HG03280 (cell line): ENCODE measurements around the gene ACVR1B.
A peak's percentile ranks its signal among the peaks of the same experiment; 100 is the strongest.
"Not testable (repeated sequence)": the region's sequence is repeated elsewhere in the genome, so short reads cannot be mapped to it uniquely, and the experiment has no call there.

Experiments
- ATAC-seq: cut with Tn5 transposase; IDR thresholded peaks from one replicate; pipeline ENCODE4 v1.9.1; 2021; ENCODE audit warnings: mild to moderate bottlenecking, moderate library complexity; ENCODE audit not compliant: unreplicated experiment

Gene ACVR1B

DNA sequence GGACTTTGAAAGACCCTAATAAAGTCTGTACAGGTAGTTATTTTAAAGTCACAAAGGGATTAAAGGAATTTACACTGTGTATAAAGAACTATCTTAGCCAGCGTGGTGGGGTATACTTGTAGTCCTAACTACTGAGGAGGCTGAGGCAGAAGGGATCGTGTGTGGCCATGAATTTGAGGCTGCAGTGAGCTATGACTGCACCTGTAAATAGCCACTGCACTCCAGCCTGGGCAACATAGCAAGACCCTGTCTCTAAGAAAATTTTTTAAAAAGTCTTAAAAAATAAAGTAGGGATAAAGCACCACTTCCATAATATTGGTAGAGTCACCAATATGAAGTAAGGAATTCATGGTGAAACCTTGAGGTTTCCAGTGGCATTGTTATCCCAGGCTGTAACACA, 18.1 kb downstream of the ACVR1B start:
- ATAC-seq: no peak

DNA sequence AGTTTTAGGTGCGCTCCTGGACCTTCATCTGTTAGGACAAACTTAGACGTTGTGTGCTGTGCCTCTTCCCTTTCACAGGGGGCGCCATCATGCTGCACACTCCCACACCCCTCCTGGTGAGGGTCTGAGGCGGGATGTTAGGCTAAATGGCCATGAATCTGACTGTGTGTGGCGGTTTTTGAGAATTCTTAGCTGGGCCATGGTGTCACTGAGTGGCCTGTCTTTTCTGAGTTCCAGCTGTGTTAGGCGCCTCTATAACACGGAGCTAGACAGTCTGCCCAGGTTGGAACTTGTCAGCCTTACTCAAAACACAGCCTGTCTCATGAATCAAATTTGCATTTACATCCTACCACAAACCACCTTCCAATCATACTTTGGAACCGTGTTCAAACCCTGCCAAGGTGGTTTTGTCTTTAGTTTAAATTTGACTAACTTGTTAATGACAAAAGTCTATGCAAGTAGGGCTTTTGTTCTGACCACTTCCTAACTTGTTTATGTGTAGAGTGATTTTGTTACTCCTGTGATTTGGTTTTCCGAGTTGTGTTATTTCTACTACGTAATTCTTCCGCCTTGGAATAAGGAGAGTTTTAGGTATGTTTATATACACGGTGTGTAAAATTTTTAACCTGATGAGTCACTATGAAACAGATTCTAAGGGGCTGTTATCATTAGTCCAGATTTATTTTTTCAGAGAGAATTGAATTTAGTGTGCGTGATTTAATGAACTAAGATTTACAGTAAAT, 19.6 kb downstream of the ACVR1B start:
- peak; percentile 83 for ATAC-seq

DNA sequence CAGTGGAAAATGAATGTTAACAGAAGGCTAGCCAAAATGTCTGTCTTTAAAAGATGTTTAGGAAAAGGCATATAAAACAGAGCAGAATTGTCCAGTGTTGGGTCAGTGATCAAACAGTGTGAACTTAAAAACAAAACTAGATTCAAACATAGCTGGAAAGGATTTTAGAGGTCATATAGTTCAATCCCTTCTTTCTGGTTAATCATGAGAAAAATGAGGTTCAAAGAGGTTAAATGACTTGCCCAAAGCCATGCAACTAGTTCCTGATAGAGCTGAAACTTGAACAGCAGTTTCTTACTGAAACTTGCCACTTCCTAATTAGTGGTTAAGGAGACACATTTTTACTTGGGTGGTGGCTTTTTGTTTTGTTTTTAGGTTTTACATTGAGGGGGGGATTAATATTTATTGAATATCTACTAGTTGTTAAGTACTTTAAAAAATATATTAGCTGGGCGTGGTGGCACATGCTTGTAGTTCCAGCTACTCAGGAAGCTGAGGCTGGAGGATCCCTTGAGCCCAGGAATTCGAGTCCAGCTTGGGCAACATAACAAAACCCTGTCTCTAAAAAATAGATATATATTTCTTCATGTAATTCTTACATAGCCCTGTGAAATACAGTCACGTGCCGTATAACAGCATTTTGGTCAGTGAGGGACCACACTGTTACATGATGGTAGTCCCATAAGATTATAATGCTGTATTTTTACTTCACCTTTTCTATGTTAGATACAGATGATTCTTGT, 20.4 kb downstream of the ACVR1B start:
- ATAC-seq: no peak

DNA sequence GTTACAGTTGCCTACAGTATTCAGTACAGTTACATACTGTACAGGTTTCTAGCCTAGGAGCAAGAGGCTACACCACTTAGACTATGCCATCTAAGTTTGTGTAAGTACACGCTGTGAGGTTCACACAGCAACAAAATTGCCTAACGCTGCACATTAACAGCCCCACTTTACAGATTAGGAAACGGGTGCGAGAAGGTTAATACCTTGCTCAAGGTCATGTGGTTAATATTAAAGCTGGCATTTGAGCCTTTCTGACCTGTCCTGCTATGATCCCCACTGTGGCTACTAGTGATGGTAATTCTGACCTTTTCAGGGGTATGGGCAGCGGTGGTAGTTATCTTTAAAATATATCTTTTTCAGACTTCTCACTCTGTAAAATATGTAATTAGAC, 20.9 kb downstream of the ACVR1B start:
- no peak for ATAC-seq

DNA sequence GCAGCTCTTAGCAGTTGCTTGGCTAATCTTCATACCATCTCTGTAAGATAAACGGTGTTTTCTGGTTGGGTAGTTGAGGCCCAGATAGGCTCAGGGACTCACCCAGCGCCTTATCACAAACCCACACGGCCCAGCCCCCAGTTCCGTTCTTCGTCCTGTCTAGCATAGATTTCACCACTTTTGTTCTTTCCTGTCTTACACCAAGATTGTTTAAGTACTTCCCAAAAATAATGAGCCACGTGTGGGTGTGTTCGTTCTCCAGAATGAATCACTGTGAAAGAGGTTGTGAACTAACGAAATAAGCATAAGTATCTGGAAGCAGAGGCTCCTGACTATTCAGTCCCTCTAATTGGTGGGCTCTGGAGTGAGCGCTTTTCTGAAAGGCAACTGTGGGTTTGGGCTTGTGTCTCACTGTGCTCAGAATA, 21.4 kb downstream of the ACVR1B start:
- ATAC-seq: no peak

DNA sequence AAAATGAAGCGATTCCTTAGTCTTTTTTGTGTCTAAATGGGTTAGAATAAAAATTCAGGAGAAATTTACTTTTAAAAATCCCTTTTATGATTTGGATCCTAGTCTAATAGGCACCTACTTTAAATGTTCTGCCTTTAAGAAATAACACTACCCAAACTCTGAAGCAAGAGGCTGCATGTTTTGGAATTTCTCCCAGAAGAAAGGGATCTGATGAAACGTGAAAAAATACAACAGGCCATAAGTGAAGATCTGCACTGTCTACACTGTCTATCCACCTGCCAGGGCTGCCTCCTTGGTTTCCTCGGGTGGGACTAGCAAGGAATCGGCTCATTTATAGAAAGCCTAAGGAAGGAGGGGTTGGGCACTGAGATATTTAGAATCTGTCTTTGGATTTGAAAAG, 22.1 kb downstream of the ACVR1B start:
- ATAC-seq: no peak

DNA sequence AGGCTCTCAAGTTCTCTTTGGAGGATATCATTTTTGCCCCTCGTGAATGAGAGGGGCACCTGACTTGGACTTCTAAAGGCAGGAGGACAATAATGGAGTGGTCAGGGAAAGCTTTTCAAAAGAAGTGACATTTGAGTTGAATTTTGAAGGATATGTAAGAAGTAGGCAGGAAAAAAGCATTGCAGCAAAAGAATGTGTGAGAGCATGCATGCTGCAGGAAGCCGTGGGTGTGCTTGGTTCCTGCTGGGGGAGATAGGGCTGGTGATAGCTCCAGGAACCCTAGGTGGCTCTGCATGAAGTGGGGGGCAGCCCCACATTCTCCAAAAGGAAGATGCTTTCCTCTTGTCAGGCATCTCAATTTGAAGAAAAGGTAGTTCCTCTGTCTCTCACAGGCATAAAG, 23.1 kb downstream of the ACVR1B start:
- no peak for ATAC-seq

DNA sequence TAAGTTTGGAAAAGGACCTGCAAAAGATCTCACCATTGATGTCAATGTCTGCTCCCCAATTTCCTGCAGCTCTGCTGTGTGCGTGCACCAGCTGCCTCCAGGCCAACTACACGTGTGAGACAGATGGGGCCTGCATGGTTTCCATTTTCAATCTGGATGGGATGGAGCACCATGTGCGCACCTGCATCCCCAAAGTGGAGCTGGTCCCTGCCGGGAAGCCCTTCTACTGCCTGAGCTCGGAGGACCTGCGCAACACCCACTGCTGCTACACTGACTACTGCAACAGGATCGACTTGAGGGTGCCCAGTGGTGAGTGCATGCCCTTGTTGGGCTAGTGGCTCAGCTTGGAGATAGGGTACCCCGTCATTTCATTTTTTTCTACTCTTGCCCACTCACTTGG, 23.7 kb downstream of the ACVR1B start:
- ATAC-seq: no peak

DNA sequence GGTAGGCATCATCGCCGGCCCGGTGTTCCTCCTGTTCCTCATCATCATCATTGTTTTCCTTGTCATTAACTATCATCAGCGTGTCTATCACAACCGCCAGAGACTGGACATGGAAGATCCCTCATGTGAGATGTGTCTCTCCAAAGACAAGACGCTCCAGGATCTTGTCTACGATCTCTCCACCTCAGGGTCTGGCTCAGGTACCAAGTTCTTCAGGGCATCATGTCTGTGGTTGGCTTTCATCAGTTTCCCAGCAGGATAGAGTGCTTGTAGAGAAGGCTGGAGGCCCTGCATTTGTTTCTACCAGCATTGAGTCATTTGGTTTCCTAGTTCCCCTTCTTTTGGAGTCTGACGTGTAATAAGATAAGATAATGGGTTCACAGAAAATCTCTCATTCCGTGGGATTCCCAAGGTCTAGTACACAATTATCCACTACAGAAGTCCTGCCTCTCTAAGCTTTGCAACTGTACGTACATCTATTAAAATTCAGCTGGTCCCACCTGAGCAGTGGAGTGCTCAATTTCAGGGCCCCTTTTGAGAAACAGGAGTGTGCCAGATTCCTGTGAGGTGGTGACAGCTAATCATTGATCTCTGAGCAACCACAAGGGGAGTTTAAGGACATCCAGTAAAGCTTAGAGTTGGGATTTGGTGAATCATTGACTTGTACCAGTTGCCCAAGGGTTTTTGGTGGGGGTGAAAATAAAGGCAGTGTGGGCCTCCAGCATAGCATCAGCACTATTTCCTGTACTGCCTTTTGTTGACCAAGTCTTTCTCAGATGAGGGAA, 25.1 kb downstream of the ACVR1B start:
- ATAC-seq: no peak

DNA sequence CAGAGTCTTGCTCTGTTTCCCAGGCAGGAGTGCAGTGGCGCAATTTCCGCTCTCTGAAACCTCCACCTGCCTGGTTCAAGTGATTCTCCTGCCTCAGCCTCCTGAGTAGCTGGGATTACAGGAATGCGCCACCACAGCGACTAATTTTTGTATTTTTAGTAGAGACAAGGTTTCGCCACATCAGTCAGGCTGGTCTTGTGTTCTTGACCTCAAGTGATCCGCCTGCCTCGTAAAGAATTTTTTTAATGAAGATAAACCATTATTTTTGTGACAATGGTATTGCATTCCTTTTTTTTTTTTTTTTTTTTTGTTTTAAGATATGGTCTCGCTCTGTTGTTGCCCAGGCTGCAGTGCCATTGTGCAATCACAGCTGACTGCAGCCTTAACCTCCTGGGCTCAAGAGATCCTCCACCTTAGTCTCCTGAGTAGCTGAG, 25.8 kb downstream of the ACVR1B start:
- ATAC-seq: no peak

DNA sequence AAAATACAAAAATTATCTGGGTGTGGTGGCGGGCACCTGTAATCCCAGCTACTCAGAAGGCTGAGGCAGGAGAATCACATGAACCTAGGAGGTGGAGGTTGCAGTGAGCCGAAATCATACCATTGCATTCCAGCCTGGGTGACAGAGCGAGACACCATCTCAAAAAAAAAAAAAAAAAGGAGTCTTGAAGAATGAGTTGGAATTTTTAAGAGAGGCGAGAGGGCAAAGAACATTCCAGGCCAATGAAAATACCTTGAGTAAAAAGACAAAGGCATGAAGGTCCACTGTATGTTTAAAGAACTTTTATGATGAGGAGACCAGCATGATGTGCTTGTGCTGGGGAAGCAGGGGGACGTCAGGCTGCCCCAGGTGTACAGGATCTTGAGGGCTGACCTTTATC, 27.8 kb downstream of the ACVR1B start:
- not testable (repeated sequence) for ATAC-seq

DNA sequence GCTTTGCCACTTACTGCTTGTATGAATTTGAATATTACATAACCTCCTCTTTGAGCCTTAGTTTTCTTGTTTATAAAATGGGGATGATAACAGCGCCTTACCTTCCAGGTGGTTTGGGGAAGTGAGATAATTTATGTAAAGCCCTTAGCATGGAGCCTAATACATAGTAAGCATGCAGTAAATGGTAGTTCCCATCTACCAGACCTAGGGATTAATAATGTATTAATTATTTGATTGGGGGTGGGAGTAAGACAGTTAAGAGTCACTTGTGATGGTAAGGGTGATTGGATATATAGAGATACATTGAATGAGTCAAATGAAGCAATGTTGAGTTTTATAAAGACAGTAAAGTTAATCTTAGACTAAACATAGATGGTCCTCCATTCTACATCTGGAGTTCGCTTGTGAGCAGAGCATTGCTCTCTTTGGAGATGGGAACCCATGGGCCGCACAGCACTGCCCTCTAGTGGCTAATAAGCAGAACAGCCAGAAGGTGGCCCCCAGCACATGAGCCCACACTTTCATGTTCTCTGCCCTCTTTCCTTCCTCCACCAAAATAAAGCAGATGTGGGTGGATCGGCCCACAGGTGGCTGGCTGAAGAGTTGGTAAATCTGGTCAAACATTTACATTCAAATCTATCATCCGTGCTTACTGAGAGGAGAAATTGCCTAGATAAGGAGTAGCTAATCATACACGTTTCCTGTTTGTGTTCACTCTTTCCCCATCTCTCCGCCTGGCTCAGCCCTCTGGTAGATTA, 28.7 kb downstream of the ACVR1B start:
- ATAC-seq: peak; percentile 76

DNA sequence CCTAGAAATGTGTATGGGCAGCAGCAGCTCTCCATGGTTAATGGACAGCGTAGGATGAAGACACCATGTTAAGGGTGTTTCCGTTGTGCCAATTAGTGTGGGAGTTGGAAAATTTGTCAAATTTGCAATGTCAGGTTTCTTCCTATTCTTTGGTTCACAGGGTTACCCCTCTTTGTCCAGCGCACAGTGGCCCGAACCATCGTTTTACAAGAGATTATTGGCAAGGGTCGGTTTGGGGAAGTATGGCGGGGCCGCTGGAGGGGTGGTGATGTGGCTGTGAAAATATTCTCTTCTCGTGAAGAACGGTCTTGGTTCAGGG, 29.3 kb downstream of the ACVR1B start:
- no peak for ATAC-seq

DNA sequence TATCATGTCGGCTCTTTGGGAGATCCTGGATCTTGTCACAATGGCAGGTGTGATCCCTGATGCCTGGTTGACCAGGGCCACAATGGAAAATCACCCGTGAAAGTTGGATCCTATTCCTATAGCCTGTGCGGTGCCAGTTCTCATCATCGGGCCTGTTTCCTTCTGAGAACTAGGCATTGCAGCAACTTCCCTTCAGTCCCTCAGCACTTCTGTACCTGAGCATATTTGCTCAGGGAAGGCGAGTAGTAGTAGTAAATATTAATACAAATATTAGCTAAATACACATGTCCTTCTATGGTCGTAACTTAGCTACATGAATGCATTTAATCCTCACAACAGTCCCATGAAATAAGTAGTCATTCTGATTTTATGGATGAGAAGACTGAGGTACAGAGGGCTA, 33.2 kb downstream of the ACVR1B start:
- ATAC-seq: no peak

DNA sequence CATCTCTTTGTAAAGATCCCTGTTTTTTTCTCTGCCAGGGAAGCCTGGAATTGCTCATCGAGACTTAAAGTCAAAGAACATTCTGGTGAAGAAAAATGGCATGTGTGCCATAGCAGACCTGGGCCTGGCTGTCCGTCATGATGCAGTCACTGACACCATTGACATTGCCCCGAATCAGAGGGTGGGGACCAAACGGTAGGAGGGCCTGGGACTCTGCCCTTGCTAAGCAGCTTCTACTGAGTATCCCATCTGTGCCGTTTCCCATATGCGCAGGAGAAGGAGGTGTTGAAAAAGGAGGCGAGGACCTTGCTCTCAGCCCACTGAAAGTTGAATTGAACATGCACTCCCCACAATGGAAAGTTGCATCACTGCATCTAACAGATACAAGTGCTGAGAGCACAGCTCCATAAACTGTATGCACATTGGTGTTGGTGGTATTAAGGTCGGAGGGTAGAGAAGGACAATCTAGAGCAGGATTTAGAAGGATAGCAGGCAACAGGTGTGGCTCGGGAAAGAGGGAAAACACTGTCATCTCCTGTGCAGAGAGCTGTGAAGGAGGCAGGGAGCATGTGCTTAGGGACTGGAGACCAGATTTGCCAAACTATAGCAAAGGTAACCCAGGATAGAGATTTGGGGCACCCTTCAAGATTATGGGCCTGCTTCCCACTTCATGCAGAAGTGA, 33.8 kb downstream of the ACVR1B start:
- no peak for ATAC-seq

DNA sequence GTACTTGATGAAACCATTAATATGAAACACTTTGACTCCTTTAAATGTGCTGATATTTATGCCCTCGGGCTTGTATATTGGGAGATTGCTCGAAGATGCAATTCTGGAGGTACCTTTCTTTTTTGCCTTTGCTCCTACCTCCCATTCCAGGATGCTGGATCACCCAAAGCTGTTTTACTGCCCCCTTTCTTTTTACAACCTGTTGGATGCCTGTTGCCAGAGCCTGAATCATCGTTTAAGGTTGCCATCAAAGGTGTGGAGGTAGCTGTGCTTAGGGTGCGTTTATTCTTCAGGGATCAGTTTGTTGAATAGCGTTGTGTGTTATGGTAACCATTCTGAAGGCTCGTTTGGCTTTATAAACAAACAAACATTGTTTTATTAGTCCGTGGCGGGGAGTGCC, 35.3 kb downstream of the ACVR1B start:
- no peak for ATAC-seq

DNA sequence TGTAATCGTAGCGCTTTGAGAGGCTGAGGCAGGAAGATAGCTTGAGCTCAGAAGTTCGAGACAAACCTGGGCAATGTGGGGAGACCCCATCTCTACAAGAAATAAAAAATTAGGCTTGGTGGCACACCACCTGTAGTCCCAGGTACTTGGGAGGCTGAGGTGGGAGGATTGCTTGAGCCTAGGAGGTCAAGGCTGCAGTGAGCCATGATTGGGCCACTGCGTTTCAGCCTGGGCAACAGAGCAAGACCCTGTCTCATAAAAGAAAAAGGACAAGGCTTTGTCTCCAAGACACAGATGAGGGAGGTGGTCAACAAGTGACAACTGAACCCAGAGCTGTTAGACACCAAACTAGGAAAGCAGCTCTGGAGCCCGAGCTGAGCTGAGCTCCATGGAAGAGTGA, 40.7 kb downstream of the ACVR1B start:
- no peak for ATAC-seq

DNA sequence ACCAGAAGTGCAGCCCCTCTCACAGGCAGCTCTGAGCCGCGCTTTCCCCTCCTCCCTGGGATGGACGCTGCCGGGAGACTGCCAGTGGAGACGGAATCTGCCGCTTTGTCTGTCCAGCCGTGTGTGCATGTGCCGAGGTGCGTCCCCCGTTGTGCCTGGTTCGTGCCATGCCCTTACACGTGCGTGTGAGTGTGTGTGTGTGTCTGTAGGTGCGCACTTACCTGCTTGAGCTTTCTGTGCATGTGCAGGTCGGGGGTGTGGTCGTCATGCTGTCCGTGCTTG, 43.0 kb downstream of the ACVR1B start:
- no peak for ATAC-seq

DNA sequence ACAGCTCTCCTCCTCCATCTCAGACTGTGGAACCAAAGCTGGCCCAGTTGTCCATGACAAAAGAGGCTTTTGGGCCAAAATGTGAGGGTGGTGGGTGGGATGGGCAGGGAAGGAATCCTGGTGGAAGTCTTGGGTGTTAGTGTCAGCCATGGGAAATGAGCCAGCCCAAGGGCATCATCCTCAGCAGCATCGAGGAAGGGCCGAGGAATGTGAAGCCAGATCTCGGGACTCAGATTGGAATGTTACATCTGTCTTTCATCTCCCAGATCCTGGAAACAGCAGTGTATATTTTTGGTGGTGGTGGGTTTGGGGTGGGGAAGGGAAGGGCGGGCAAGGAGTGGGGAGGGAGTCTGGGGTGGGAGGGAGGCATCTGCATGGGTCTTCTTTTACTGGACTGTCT, 43.5 kb downstream of the ACVR1B start:
- no peak for ATAC-seq

DNA sequence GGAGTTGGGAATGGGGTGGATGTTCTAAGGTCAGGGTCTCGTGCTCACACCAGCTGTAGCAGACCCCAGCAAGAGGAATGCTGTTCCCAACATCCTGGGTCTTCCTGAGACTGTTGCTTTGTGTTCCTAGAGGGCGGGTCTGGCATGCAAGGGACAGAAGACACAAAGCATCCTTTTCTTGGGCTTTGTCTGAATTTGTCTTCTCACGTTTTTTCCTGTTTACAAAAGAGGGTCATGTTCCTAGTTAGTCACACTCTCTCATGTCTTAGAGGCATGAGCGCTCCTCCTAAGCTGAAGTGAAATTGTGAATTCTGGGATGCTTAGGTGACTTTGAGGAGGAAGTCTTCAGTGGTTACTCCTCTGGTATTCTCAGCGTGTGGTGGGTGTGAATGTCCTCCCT, 45.6 kb downstream of the ACVR1B start:
- no peak for ATAC-seq

DNA sequence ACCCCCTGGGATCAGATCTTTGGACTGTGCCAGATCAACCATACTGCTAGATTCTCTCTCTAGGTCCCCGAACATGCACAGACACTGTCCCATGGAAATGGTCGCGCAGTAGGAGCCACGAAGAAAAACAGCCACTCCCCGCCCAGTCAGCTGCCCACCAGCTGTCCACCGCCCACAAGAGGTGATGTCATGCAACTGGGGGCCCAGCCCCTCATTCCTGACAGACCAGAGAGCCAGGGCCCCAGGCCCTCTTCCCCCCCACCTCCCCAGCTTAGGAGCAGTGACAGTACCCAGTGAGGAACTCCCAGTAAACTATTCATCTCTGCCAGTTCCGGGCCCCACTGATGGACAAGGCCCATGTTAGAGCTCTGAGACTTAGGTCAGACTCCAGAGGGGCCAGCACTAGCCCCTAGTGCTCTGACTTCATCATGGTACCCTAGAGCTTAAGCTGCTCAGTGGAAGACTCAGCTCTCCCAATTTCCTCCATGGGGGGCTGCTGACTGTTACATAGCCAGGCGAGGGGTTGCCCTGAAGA, 51.6 kb downstream of the ACVR1B start:
- no peak for ATAC-seq
